H1 (cell line): ENCODE data around the gene RALGAPA2. TPM values are rescaled to one million over a fixed set of nuclear protein-coding genes. Genes with fewer than 3 reads are reported as not detected.

ENCODE experiments used
- CTCF ChIA-PET: fragments of 300-600 bp; sonication (Branson Sonifier 250); formaldehyde crosslinking; loops from one replicate; lab custom pipeline; 2021; ENCODE audit not compliant: partially characterized antibody; lab: Charles Lee
- POLR2A ChIA-PET: fragments of 300-600 bp; sonication (Branson Sonifier 250); formaldehyde crosslinking; loops from one replicate; lab custom pipeline; 2021; ENCODE audit warnings: inconsistent platforms; ENCODE audit not compliant: partially characterized antibody; lab: Charles Lee
- DNase-seq, 2 experiments: peaks; one replicate each; pipeline versions ENCODE4 v3.0.0 to v3.0.0-alpha.2; 2010 to 2022; ENCODE audit warnings: low spot score in 2 of 2, low read depth in 1 of 2, mixed read lengths in 1 of 2
- FAIRE-seq: peaks from 2 replicates; lab custom pipeline; 2011; peaks lifted over from hg19 to GRCh38; lab: Jason Lieb, UNC
- H2AFZ ChIP-seq: 2 replicates; pipeline ENCODE4 v1.8.1; 2012; ENCODE audit warnings: low read length, inconsistent platforms
- H2AK5ac ChIP-seq: 2 replicates; pipeline ENCODE4 v1.6.1; 2013; ENCODE audit warnings: low read depth, low read length
- H2BK120ac ChIP-seq: replicated peaks from 2 replicates; pipeline ENCODE3; 2013; ENCODE audit warnings: low read depth, low read length, inconsistent platforms
- H2BK12ac ChIP-seq: 2 replicates; pipeline ENCODE4 v1.6.1; 2013; ENCODE audit warnings: low read depth, low read length
- H2BK15ac ChIP-seq: 2 replicates; pipeline ENCODE4 v1.6.1; 2013; ENCODE audit warnings: low read length
- H2BK20ac ChIP-seq: 2 replicates; pipeline ENCODE4 v1.6.1; 2013; ENCODE audit warnings: low read length
- H2BK5ac ChIP-seq: 2 replicates; pipeline ENCODE4 v1.6.1; 2013; ENCODE audit warnings: low read depth, low read length
- H3K14ac ChIP-seq: 2 replicates; pipeline ENCODE4 v1.6.1; 2013; ENCODE audit warnings: inconsistent platforms; ENCODE audit not compliant: insufficient read length
- H3K18ac ChIP-seq: 2 replicates; pipeline ENCODE4 v1.6.1; 2013; ENCODE audit warnings: low read length; ENCODE audit errors: extremely low read depth
- H3K23ac ChIP-seq: 2 replicates; pipeline ENCODE4 v1.6.1; 2013; ENCODE audit warnings: inconsistent platforms; ENCODE audit not compliant: insufficient read length
- H3K23me2 ChIP-seq: 2 replicates; pipeline ENCODE4 v1.6.1; 2013; ENCODE audit warnings: low read depth, low read length
- H3K27ac ChIP-seq: 2 replicates; pipeline ENCODE4 v1.6.1; 2011; ENCODE audit warnings: low read depth, low read length, inconsistent platforms
- H3K27me3 ChIP-seq, 4 experiments: replicated peaks in 1 of 4; 1 replicate in 1 of 4; 2 replicates in 3 of 4; pipeline versions ENCODE4 v1.6.1 to v1.8.1; 2011 to 2013; ENCODE audit warnings: low read length in 3 of 4, mild to moderate bottlenecking in 3 of 4, inconsistent platforms in 2 of 4, mixed read lengths in 2 of 4, moderate library complexity in 1 of 4; ENCODE audit not compliant: control insufficient read depth in 3 of 4, insufficient read depth in 3 of 4; ENCODE audit errors: extremely low read depth in 1 of 4
- H3K36me3 ChIP-seq, 4 experiments: 2 replicates each; pipeline versions ENCODE4 v1.6.1 to v1.8.1; 2011 to 2013; ENCODE audit warnings: mild to moderate bottlenecking in 4 of 4, low read length in 3 of 4, moderate library complexity in 2 of 4, control low read depth in 1 of 4, inconsistent platforms in 1 of 4; ENCODE audit not compliant: insufficient read depth in 4 of 4, control insufficient read depth in 2 of 4
- H3K4ac ChIP-seq: replicated peaks from 2 replicates; pipeline ENCODE3; 2013; ENCODE audit warnings: low read length, low read depth, mixed read lengths, inconsistent platforms; ENCODE audit not compliant: insufficient read length
- H3K4me1 ChIP-seq, 4 experiments: replicated peaks in 1 of 4; 1 replicate in 1 of 4; 2 replicates in 3 of 4; pipeline versions ENCODE4 v1.6.1 to v1.8.1; 2011 to 2013; ENCODE audit warnings: low read length in 3 of 4, inconsistent platforms in 2 of 4, mixed read lengths in 1 of 4; ENCODE audit not compliant: insufficient read depth in 4 of 4, control insufficient read depth in 3 of 4
- H3K4me2 ChIP-seq, 2 experiments: 2 replicates each; pipeline versions ENCODE4 v1.6.1 to v1.8.1; 2011 to 2013; ENCODE audit warnings: low read depth in 2 of 2, low read length in 2 of 2, control low read depth in 1 of 2, inconsistent platforms in 1 of 2, mild to moderate bottlenecking in 1 of 2; ENCODE audit not compliant: insufficient read depth in 1 of 2
- H3K4me3 ChIP-seq, 4 experiments: fragments of 200-600, 300-600 bp in 1 of 4; sonication (generic), shearing (Covaris generic), sonication (Bioruptor Twin) in 1 of 4; 2 replicates each; pipeline versions ENCODE4 v1.5.1 to v1.8.1; 2011 to 2016; ENCODE audit warnings: low read length in 4 of 4, low read depth in 3 of 4, control low read depth in 2 of 4, inconsistent platforms in 2 of 4, mild to moderate bottlenecking in 2 of 4, mixed read lengths in 1 of 4, moderate library complexity in 1 of 4; ENCODE audit not compliant: insufficient read depth in 2 of 4; ENCODE audit errors: extremely low read depth in 1 of 4
- H3K56ac ChIP-seq: replicated peaks from 2 replicates; pipeline ENCODE3; 2013; ENCODE audit warnings: low read depth, mild to moderate bottlenecking, mixed read lengths, low read length, inconsistent platforms; ENCODE audit not compliant: insufficient read length
- H3K79me1 ChIP-seq: 2 replicates; pipeline ENCODE4 v1.6.1; 2013; ENCODE audit warnings: low read depth, low read length, control low read depth
- H3K79me2 ChIP-seq, 2 experiments: 2 replicates each; pipeline versions ENCODE4 v1.6.1 to v1.8.1; 2012 to 2013; ENCODE audit warnings: low read length in 2 of 2, mild to moderate bottlenecking in 2 of 2, inconsistent platforms in 1 of 2; ENCODE audit not compliant: insufficient read depth in 2 of 2, control insufficient read depth in 1 of 2
- H3K9ac ChIP-seq, 4 experiments: replicated peaks in 1 of 4; 1 replicate in 1 of 4; 2 replicates in 3 of 4; pipeline versions ENCODE4 v1.6.1 to v1.8.1; 2011 to 2013; ENCODE audit warnings: low read depth in 3 of 4, low read length in 3 of 4, control low read depth in 2 of 4, mild to moderate bottlenecking in 2 of 4, moderate library complexity in 2 of 4, inconsistent platforms in 1 of 4; ENCODE audit errors: extremely low read depth in 1 of 4
- H3K9me3 ChIP-seq, 2 experiments: 2 replicates each; pipeline versions ENCODE4 v1.6.1 to v1.8.1; 2012 to 2013; ENCODE audit warnings: mild to moderate bottlenecking in 2 of 2, moderate library complexity in 2 of 2, control low read depth in 1 of 2, inconsistent platforms in 1 of 2, low read depth in 1 of 2, low read length in 1 of 2, mixed read lengths in 1 of 2; ENCODE audit not compliant: insufficient read depth in 2 of 2
- H4K20me1 ChIP-seq, 2 experiments: replicated peaks in 1 of 2; 2 replicates each; pipeline versions ENCODE3 to v1.8.1; 2011 to 2013; ENCODE audit warnings: inconsistent platforms in 2 of 2, low read length in 2 of 2, mild to moderate bottlenecking in 1 of 2; ENCODE audit not compliant: insufficient read depth in 2 of 2, control insufficient read depth in 1 of 2
- H4K5ac ChIP-seq: 2 replicates; pipeline ENCODE4 v1.6.1; 2013; ENCODE audit warnings: low read length, low read depth, mixed read lengths, inconsistent platforms; ENCODE audit not compliant: insufficient read length
- H4K8ac ChIP-seq: 2 replicates; pipeline ENCODE4 v1.8.0; 2013; ENCODE audit warnings: mild to moderate bottlenecking, moderate library complexity, low read length, inconsistent platforms; ENCODE audit not compliant: insufficient read depth; ENCODE audit errors: extremely low read depth
- H4K91ac ChIP-seq: replicated peaks from 2 replicates; pipeline ENCODE3; 2013; ENCODE audit warnings: low read length, mixed read lengths, inconsistent platforms; ENCODE audit not compliant: insufficient read length
- TAF7 ChIP-seq: optimal IDR thresholded peaks from 2 replicates; pipeline ENCODE3; 2011; ENCODE audit warnings: low read depth, mild to moderate bottlenecking, inconsistent platforms, low read length, moderate library complexity, borderline replicate concordance
- WGBS, 2 experiments: shearing (Covaris generic) in 1 of 2; methylation state at CpG; one replicate each; pipeline versions ENCODE4 v1.1.6 to v1.1.7; 2013 to 2015; ENCODE audit warnings: low lambda C conversion rate in 2 of 2, mixed read lengths in 2 of 2, inconsistent platforms in 1 of 2, low coverage in 1 of 2, missing lambda C conversion rate in 1 of 2; ENCODE audit not compliant: insufficient replicate concordance in 2 of 2, insufficient coverage in 1 of 2, insufficient read length in 1 of 2; ENCODE audit errors: extremely low coverage in 1 of 2, missing lambda C conversion rate in 1 of 2; 5-methylcytosine and 5-hydroxymethylcytosine counted together
- polyA plus RNA-seq, 7 experiments: library from polyadenylated mRNA; depleted of rRNA in 3 of 7; stranded (reverse) in 5 of 7; unstranded in 2 of 7; fragments of >200 nt in 5 of 7; fragments of 200-250 nt in 2 of 7; gene quantifications; 1 replicate in 5 of 7; 2 replicates in 1 of 7; 4 replicates in 1 of 7; pipeline versions ENCODE4 v1.2.1 to v1.2.3, GENCODE V29; 2011 to 2013; ENCODE audit warnings: missing spikeins in 2 of 7, mixed read lengths in 2 of 7
- total RNA-seq: library from RNA; stranded (reverse); fragmentation: NEBNext Ultra II Directional; extraction: Animal tissue kit (Norgen Biotek cat#: 25700); gene quantifications from 2 replicates; pipeline ENCODE4 v1.2.1, GENCODE V29; 2021

RALGAPA2 gene
- total and polyA plus RNA-seq, 2 of the 8 experiments (the other 6 are each of a cell fraction or from before 2014, with no cell fraction given), result 5.1 to 25.5 TPM

DNA sequence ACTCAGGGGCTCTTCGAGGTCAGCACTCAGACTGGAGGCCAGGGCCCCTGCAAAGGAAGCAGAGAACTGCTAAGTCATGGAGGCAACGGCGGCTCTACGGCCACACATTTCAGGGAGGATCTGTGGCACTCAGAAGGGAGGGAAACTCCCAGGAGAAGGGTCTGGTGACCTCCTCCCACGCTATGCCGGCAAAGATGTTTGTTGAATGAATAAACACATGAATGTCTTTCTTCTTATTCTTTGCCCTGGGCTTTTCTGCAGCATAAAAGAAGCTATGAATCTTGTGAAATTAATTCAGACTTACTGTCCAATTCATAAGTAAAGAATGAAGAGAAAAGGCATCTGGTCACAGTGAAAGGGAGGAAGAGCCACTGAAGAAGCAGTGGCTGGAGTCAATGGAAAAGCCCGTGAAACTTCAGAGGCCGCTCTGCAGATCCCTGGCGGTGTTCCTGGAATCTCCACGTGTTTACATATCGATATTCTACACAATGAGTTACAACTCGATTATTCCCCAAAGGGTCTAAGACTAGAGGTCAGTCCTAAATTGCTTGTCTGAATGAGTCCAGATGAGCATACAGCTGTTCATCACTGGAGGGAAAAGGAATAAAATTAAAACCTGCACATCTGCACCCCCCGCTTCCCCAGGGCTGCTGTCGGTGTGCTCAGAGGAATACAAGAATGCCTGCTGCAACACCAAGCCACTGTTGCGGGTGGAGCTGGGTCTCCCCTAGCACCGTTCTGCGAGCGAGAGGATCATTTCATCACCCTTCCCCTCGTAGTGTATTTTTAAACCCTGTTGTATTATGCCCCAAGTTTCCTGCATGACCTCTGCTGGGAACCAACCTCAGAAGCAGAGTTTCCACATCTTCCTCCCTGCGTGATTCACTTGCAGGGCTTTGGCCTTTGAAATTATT is 319.0 kb downstream of the RALGAPA2 start:
- no peak overlapping the region for H3K9ac ChIP-seq
- WGBS, 2 experiments, result 95% methylated on average over 20 of the region's 20 CpGs; no CpG with 5 or more reads in 1 of the 2 experiments
- no peak overlapping the region for H2BK120ac ChIP-seq
- H4K91ac ChIP-seq, result no peak overlapping the region
- no peak overlapping the region for H3K27ac ChIP-seq
- H3K36me3 ChIP-seq, result no peaks in the 10 kb centered on the region
- H3K4ac ChIP-seq, result no peak overlapping the region
- H3K27me3 ChIP-seq, result no peaks in the 10 kb centered on the region
- POLR2A ChIA-PET, result interaction anchor here (0.7 kb wide), 1 partner anchor 94 kb away, joined by 3 read pairs; no protein-coding TSS in a partner anchor
- H2BK12ac ChIP-seq, result no peak overlapping the region
- no peak overlapping the region for H3K56ac ChIP-seq
- H4K5ac ChIP-seq, result no peak overlapping the region
- no peak overlapping the region for H2AK5ac ChIP-seq
- no peak overlapping the region for H3K14ac ChIP-seq
- no peak overlapping the region for H4K8ac ChIP-seq
- CTCF ChIA-PET, result interaction anchor here (2.7 kb wide), 1 partner anchor 14 kb away, joined by 17 read pairs; no protein-coding TSS in a partner anchor
- no peak overlapping the region for H3K4me2 ChIP-seq
- H2BK20ac ChIP-seq, result no peak overlapping the region
- no peak overlapping the region for H3K23ac ChIP-seq
- no peak for FAIRE-seq
- H3K79me1 ChIP-seq, result no peaks in the 10 kb centered on the region
- H3K23me2 ChIP-seq, result no peaks in the 10 kb centered on the region
- H3K4me1 ChIP-seq, result peaks cover 0 to 16% (median 12%) of the 10 kb centered on the region in 4 experiments; a peak in 6 of 7 replicates
- DNase-seq, result no peak
- no peak overlapping the region for H2BK15ac ChIP-seq
- H3K9me3 ChIP-seq, result no peaks in the 10 kb centered on the region
- H2AFZ ChIP-seq, result no peak overlapping the region
- no peak overlapping the region for H2BK5ac ChIP-seq
- no peak overlapping the region for H3K18ac ChIP-seq
- no peaks in the 10 kb centered on the region for H3K79me2 ChIP-seq
- no peak overlapping the region for H3K4me3 ChIP-seq
- H4K20me1 ChIP-seq, result peaks cover 0 to 2% of the 10 kb centered on the region in 2 experiments
- no peak for TF ChIP-seq TAF7
